GM21529 (cell line): ENCODE results near the gene LRRC36.

ENCODE experiments used
- ATAC-seq: cut with Tn5 transposase; IDR thresholded peaks from one replicate; pipeline ENCODE4 v1.9.1; 2021; ENCODE audit not compliant: unreplicated experiment

Gene LRRC36

DNA sequence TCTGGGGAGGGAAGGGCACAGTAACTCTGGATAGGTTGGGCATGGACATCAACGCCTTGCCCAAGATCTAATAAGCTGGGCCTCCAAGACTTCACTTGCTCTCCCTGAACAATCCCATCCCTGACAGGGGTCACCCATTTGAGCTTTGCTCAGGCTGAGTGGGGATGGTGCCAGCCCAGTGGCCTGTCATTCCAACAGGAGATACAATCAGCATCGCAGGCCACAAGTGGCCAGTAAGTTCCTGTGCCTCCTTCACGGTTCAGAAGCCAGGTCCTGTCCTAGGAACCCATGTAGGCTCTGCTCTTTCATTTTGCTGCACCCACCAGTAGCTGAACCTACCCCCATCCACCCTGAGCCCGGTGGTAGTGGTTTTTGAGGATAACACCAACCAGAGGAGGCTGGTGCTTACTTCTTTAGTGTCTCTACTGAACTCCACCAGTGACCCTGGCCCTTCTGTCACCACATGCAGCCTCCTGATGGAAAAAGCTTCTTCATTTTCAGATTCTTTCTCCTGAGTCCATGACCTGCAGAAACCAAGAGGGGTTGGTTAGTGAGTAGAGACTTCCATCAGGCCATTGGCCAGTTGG, 32.4 kb upstream of the LRRC36 start:
- no peak for ATAC-seq

DNA sequence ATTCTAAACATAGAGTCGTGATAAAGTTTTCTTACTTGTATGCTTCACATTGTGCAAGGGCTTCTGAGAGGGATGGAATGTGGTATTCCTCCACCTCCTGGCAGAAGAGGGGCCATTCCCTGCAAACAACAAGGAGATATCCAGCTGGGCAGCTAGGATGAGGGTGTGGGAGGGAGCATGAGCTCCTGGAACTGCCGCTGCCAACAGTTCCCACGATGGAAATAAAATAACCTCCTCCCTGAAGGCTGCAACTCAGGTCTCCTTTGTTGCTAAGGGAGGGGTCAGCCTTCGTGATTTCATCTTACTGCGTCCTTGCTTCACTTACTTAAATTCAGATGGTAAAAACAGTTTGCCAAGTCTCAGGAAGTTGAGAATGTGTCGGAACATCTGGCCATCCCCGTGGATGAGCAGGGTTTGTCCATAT, 31.7 kb upstream of the LRRC36 start:
- ATAC-seq = no peak

DNA sequence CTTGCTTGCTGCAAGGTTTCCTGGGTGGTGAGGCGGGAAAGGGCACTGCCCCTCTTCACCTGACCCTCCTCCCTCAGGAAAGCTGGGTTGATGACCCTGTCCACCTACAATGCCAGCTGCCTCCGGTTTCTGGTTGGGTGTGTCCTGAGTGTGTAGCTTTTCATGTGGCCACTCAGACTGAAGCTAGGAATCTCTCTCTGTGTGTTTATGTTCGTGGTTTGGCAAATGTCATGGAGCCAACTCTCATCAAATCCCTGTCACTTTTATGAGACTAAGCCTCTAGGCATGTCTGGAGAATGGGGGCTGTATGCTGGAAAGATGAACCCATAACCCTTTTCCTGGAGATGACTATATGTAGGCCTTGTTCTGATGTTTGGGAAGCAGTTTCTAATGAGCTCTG, 30.2 kb upstream of the LRRC36 start:
- no peak for ATAC-seq

DNA sequence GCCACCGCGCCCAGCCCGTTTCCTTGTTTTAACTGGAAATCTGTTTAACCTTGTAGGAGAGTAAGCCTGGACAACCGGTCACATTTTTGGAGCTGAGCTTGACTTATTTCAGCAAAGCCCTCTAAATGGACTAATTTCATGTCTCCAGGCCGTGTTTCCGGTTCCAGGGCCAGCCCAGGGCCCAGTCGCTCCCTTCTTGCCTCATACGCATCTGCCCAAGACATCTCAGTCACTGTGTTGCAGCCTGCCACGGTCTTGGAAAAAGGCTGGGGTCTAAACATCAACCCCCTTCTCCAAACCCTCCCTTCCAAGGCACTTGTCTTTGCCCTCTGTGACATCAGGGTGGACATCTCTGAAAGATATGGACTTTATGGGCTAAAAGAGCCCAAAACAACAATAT, 28.3 kb upstream of the LRRC36 start:
- no peak for ATAC-seq

DNA sequence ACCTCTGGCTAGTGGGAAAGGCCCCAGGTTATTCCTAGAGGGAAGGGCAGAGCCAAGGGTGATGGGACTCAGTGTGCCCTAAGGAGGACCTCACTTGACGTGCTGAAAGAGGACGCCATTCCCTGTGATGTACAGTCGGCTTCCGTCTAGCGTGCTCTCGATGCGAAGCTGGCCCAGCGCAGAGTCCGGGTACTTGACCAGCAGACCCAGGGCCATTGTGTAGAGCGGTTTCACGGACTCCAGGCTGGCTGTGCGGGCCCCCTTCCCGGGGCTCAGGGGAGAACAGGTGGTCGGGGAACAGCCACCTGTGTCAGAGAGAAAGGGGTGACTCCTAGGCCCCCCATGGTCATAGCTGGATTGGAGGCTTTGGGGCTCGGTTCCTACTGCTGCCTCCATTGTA, 27.3 kb upstream of the LRRC36 start:
- ATAC-seq = no peak

DNA sequence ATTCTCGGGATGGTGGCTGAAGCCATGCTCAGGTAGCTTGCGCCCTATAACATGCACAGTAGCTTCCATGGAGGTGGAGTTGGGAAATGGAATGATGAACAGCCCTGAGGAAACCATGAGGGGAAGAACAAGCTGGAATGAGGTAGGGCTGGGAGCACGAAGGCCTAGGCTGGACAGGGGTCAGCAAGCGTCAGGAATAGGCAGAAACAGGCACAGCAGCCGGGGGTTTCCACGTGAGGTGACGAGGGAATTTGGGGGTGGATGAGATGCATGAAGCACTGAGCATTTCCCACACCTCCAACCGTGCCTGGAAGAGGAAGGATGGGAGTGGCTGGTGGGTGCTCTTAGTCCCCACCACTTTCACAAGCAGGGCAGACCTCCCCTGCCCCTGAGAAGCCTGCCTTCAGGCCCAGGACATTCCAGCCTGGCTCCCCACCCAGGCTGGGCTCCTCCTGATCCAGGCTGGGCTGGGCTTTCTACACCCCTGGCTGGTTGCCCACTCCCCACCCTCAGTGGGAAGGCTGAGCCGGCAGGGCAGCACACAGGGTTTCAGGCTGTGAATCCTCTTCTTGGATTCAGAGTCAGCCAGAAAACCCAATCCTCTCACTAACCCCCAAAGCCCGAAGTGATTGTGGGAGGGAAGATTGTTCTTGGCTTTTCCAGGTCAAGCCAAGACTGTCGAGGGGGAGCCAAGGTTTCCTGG, 25.4 kb upstream of the LRRC36 start:
- no peak for ATAC-seq

DNA sequence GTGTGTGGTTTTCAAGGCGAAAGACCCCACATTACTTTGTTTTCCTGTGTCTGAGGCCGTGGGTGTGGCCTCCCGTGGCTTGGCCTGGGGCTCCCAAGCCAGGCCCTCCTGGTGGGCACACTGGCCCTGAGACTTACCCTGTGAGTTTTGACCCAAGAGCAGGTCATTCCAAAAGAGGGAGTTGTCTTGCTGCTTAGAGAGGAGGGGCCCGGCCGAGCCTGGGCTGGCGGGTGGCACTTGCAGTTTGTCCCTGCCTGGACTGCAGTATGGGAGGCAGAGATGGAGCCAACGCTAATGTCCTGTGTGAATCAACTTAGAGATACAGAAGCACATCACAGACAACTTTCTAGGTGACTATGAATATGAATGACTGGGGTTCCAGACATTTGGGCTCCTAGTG, 24.5 kb upstream of the LRRC36 start:
- no peak for ATAC-seq

DNA sequence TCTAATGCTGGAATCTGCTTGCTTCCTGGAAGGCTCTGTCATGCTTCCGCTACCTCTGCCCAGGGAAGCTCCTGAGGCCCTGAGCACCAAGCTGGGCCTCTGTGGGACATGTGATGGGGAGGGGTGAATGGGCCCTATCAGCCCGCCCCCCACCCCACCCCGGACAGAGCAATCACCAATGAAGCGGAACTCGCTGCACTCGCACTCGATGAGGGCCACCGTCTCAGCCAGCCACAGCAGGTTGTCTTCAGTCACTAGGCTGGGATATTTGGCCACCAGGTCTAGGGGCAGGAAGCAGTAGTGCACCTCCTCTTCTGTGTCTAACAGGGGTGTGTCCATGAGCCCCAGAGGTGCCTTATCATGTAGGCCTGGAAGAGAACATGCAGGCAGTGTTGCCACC, 23.6 kb upstream of the LRRC36 start:
- ATAC-seq = no peak

DNA sequence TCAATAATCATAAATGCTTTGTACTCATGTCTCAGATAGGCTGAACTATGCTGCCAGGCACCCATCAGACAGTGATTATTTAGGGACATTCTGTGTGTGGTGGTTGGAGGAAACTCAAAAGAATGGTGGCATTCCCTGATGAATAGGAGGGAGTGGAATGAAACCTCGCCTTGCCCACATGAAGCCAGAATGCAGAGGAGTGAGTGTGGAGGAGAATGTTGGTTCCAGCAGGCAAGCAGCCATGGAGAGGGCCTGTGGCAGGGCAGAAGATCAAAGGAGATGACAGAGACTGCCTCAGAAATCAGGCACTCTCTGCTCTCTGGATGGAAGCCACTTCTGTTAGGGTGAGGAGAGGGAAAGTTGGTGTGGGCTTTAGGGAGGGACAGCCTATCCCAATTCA, 22.6 kb upstream of the LRRC36 start:
- ATAC-seq = no peak

DNA sequence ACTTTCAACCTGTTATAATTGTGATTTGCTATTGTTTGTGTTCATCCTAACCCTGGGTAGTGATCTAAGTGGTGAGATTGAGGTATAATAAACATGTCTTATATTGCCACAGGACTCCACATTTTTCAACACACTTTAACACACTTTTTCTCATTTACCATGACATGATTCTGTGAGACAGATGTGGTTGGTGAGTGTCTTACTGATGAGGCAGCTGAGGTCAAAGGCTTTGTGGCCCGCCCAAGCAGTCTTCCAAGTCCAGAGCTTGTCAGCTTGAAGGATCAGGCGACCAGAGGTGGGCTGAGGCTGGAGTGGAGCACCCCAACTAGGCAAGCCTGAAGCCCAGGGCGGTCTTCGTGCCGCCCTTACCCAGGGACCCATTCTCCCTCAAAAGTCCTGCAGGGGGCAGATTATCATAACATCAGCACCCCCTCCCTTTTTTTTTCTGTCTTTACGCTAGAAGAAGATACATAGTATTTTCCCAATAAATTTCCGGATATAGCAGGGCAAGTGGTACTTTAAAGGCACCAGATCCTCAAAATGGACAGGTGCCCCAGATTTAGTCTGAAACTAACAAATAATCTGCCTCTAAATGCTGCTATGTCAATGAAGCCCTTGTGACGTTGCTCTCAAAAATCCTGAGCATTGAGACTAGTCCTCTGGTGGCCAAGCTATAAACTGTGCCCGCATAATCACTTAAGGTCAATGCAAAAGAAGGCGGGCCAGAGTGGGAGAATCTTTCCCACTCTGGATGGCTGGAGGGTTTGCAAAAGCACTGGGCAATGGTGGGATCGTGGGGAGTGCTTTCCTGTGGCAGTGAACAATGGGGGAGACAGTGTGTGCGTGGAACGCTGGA, 21.2 kb upstream of the LRRC36 start:
- ATAC-seq = no peak

DNA sequence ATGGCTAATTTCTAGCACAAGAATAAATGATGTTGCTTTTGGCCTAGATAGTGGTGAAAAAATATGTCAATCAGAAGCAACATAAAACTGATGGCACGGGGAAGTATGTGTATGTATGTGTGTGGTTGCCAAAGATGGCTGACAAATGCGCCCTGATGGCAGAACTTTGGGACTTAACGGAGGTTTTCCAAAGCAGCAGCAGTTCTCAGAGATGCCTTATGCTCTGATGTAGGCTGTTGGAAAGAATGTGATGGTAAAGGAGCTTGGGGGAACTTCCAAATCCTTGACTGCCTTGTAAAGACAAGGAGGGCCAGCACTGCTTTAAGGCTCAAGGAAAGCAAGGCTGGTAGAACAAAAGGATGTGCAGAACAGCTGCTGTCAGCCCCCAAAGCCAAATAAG, 16.1 kb upstream of the LRRC36 start:
- ATAC-seq = no peak

DNA sequence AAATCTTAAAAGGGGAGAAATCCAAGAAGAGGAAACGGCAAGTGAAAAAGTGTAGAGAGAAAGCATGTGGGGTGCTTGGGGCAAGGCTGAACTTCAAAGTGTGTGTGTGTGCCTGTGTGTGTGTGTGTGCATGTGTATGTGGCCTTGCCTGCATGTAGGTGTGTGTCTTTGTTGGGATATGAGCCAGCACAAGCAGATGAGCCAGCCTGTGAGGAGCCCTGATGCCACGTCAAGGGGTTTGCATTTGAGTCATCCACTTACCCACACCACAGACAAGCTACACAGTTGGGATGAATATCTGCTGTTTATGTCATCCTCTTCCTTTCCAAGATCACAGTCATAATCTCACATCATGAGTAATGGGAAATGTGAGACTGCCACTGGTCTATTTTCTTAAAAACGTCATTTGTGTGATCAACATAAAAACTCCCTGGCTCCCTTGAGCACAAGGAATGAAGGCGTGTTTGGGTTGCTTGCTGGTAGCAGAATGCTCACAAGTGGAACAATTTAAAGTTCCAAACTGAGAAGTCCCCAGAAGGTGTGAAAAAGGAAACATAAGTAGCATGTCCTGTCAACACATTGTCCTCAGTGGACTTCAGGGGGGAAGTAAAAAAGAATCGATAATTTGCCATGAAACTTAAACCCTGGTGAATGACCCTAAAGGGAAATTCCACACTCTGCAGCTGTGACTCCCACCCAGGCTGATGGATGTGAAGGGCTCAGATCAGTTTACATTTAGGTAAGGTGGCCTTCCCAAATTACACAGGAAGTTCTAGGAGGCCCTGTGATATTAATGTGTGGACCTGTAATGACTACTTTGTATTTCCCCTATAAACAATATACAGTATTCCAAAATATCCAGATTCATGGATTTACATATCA, 14.8 kb upstream of the LRRC36 start:
- ATAC-seq = peak; percentile 77

DNA sequence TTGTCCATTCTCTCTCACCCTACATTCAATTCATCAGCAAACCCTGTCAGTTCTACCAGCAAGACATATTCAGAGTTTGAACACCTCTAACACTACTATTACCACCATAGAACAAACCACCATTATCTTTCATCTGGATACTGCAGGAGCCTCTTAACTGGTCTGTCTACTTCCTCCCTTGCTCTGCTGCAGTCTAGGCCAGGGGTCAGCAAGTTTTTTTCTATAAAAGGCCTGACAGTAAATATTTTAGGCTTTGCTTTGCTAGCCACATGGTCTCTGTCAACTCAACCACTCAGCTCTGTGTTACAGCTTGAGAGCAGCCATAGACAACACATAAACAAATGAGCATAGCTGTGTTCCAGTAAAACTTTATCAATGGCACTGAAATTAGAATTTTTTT, 13.9 kb upstream of the LRRC36 start:
- ATAC-seq = no peak

DNA sequence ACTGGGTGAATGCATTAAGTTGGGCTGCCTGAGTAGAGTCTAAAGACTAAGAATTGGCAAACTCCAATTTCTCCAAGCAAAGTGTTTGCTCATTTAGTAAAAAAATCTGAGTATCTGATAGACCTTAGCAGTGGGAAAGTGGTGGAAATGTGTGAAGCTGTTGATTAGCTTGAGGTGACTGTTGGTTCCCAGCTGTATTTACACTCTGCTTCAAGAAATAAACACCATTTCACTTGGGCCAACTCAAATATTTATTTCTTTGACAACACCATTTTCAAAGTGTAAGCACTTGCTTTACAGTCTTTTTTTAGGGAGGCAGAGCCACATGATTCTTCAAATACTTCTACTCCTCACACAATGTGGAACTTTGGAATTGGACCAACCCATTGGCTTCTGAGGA, 8.8 kb upstream of the LRRC36 start:
- ATAC-seq = no peak

DNA sequence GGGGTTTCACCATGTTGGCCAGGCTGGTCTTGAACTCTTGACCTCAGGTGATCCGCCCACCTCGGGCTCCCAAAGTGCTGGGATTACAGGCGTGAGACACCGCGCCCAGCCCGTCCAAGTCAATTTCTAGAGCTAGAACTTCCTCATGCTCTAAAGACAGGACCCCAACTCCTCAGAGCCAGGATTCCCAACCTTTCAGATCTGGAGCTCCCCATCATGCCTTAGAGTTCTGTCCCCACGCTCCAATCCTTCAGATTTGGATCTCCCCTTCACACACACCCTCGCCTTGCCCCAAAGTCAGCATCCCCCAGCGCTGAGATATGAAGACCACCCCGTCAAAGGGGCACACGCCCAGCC, 522 bp upstream of the LRRC36 start:
- no peak for ATAC-seq

DNA sequence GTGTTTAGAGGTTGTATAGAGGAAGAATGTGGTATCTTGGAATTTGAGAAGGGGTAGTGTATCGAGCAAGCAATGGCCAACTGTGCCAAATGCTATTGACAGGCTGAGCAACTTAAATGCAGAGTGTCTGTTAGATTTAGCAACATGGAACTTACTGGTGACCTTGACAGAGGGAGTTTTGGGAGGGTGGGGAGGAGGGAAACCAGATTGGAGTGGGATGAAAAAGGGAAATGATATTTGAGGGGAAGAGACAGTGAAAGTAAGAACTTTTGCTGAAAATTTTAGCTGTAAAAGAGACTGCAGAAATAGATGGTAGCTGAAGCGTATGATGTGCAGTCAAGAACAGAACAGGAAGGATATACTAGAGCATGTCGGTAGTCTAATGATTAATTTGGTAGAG, 1.1 kb downstream of the LRRC36 start:
- no peak for ATAC-seq

DNA sequence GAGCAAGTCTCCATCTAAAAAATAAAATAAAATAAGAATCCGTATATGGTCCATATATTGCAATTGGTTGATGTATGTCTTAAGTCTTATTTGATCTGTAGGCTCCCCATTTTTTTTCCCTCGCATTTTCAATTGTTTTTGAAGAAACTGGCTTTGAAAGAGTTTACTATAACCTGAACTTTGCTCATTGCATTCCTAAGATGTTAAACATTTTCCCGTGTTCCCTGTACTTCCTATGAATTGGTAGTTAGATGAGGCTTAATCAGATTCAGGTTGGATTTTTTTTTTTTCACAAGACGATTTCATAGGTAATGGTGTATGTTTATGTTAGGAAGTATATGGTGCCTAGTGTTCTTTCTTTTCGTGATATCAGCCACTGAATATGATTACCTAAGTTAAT, 3.3 kb downstream of the LRRC36 start:
- no peak for ATAC-seq

DNA sequence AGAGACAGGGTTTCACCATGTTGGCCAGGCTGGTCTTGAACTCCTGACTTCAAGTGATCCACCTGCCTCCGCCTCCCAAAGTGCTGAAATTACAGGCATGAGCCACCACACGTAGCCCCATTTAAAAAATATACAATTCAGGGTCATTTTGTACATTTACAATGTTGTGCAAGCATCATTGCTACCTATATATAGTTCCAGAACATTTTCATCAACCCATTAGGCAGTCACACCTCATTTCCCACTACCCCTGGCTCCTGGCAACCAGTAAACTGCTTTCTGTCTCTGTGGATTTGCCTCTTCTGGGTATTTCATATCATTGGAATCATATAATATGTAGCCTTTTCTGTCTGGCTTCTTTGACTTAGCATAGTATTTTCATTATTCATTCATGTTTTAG, 6.7 kb downstream of the LRRC36 start:
- no peak for ATAC-seq

DNA sequence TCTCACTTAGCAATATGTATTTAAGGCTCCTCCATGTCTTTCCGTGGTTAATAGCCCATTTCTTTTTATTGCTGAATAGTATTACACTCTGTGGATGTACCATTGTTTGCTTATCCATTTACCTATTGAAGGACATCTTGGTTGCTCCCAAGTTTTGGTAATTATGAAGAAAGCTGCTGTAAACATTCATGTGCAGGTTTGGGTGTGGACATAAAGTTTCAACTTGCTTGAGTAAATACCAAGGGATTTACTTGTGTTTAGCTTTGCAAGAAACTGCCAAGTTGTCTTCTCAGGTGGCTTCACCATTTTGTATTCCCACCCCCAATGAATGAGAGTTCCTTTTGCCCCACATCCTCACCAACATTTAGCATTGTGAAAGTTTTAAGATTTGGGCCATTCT, 9.5 kb downstream of the LRRC36 start:
- no peak for ATAC-seq

DNA sequence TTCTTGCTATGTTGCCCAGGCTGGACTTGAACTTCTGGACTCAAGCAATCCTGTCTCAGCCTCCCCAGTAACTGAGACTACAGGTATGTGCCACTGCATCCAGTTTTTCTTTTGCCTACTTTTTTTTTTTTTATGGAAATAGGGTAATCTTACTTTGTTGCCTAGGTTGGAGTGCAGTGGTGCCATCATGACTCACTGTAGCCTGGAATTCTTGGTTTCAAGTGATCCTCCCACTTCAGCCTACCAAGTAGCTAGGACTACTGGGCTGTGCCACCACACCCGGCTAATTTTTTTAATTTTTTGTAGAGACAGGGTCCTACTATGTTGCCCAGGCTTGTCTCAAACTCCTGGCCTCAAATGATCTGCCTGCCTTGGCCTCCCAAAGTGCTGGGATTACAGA, 10.0 kb downstream of the LRRC36 start:
- ATAC-seq = no peak

DNA sequence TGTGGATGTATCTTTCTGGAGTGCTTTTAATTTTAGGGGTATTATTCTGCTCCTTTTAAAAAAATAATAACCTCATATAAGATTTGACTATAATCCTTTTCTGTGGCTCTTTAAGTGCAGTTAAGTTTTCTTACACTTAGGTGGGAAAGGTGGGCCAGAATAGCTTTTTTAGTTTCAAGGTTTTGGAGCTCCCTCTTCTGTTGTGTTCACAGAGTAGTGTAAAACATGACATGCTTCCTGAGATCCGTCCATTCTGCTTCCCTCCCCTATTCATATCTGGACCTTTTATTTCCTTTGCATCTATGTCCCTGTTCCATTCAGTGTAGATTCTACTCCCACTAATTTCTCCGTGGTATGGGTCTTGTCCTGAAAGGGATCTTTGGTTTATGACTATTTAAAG, 12.8 kb downstream of the LRRC36 start:
- no peak for ATAC-seq
